H54 (cell line): ENCODE results near the gene PTGIR.

ENCODE experiments used
- DNase-seq: peaks from one replicate; pipeline ENCODE4 v3.0.0; 2011; ENCODE audit warnings: low spot score, mixed read lengths; ENCODE audit not compliant: insufficient read length
- FAIRE-seq: peaks from 3 replicates; lab custom pipeline; 2011; peaks lifted over from hg19 to GRCh38; lab: Jason Lieb, UNC
- POLR2A ChIP-seq: IDR thresholded peaks from 2 replicates; pipeline ENCODE4 v1.6.1; 2011; ENCODE audit warnings: low read depth, mild to moderate bottlenecking, low read length

Gene PTGIR

DNA sequence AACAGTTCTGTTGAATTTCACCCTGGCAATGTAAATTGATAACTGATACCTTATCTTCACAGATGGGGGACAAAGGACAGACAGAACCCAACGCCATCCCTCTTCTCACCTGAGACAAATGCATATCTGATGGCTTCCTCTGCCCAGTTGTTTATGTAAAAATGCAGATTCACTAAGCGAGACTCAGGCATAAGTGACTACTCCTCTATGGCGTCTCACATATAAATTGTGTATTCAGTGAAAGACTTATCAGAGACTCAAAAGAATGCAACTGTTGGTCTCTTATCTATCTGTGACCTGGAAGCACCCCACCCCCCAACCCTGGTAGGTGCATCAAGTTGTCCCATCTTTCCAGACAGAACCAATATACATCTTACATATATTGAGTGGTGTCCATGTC lies 37.0 kb downstream of the PTGIR start:
- FAIRE-seq: no peak
- no peak for DNase-seq
- TF ChIP-seq POLR2A: no peak

- no peak for TF ChIP-seq POLR2A
- no peak for FAIRE-seq
- DNase-seq: no peak
Measured at GRCh38 chr19:46586294-46586693, 38.6 kb downstream of the PTGIR start.

DNA sequence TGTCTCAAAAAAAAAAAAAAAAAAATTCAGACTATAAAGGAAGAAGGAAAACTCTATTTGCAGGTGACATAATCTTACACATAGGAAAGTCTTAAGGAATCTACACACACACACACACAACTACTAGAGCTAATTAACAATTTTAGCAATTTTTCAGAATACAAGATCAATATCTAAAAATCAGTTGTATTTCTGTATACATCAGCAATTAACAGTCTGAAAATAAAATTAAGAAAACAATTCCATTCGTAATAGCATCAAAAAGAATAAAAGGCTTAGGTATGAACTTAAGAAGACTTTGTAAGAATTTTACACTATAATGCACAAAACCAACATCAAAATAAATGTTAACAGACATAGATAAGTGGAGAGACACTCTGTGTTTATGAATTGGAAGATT lies 39.4 kb downstream of the PTGIR start:
- no peak for TF ChIP-seq POLR2A
- DNase-seq (no peak), FAIRE-seq (no peak)

- FAIRE-seq (no peak), DNase-seq (no peak)
- TF ChIP-seq POLR2A: no peak
Measured at GRCh38 chr19:46580247-46580646, 44.6 kb downstream of the PTGIR start.

DNA sequence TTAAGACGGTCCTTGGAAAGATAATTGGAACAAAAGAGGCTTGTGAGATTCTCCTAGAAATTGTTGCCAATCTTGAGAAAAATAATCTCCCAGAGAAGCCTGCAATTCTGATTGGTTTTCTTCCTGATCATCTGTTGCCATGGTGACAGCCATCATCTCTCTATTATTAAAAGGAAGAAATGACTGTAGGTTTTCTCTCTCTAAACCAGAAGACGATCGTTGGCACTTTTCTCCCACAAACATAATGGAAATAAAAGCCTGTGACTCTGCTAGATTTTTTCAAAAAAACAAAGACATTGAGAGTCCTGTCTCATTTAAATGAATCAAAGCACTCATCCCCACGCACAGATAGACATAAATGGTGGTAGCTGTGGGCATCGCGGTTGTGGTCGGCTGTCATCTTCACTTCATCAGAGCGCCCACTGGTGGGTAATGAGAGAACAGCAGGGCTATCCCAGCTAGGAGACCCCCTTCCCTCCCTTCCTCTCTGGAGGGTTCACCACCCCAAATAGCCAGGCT lies 45.5 kb downstream of the PTGIR start:
- FAIRE-seq: no peak
- DNase-seq: no peak
- no peak for TF ChIP-seq POLR2A

GRCh38 chr19:46578450-46578849 lies 46.4 kb downstream of the PTGIR start:
- TF ChIP-seq POLR2A: no peak
- no peak for DNase-seq
- FAIRE-seq: no peak

- no peak for TF ChIP-seq POLR2A
- DNase-seq: no peak
- FAIRE-seq: no peak
Measured at GRCh38 chr19:46574533-46574932, 50.4 kb downstream of the PTGIR start.

- FAIRE-seq (no peak), DNase-seq (no peak)
- no peak for TF ChIP-seq POLR2A
Measured at GRCh38 chr19:46573679-46574498, 51.0 kb downstream of the PTGIR start.

DNA sequence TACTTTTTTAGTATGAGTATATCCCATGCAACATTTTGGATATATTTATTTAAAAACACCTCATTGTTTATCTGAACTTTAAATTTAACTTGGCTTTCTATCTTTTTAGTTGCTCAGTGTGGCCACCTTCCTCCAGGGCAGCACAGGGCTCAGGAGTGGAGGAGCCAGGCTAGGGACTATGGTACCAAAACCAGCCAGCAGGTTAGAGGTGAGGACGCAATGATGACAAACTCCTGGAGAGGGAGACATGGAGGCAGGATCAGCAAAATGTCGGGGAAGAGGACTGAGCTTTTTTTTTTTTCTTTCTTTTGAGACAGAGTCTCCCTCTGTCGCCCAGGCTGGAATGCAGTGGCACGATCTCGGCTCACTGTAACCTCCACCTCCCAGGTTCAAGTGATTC lies 53.4 kb downstream of the PTGIR start:
- DNase-seq (peak; percentile 15), FAIRE-seq (no peak)
- TF ChIP-seq POLR2A: no peak
